HG03025 (cell line): ENCODE results near the gene ITM2C.

ENCODE experiments used
- ATAC-seq: cut with Tn5 transposase; IDR thresholded peaks from one replicate; pipeline ENCODE4 v1.9.1; 2021; ENCODE audit warnings: mild to moderate bottlenecking, moderate library complexity; ENCODE audit not compliant: unreplicated experiment, low FRiP score

Gene ITM2C

DNA sequence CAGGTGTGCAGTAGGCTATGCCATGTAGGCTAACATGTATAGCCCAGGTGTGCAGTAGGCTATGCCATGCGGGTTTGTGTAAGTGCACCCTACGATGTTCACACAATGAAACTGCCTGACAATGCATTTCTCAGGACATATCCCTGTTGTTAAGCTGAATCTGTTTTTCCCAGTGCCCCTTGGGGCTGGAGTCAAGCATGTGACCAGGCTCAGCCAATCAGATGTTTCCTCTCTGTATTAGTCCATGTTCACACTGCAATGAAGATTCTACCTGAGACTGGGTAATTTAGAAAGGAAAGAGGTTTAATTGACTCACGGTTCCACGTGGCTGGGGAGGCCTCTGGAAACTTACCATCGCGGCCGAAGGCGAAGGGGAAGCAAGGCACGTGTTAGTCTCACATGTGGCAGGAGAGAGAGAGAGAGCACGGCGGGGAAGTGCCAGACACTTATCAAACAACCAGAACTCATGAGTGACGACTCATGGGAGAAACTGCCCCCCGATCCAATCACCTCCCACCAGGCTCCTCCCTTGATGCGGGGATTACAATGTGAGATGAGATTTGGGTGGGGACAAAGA lies 24.2 kb downstream of the ITM2C start:
- ATAC-seq: no peak

DNA sequence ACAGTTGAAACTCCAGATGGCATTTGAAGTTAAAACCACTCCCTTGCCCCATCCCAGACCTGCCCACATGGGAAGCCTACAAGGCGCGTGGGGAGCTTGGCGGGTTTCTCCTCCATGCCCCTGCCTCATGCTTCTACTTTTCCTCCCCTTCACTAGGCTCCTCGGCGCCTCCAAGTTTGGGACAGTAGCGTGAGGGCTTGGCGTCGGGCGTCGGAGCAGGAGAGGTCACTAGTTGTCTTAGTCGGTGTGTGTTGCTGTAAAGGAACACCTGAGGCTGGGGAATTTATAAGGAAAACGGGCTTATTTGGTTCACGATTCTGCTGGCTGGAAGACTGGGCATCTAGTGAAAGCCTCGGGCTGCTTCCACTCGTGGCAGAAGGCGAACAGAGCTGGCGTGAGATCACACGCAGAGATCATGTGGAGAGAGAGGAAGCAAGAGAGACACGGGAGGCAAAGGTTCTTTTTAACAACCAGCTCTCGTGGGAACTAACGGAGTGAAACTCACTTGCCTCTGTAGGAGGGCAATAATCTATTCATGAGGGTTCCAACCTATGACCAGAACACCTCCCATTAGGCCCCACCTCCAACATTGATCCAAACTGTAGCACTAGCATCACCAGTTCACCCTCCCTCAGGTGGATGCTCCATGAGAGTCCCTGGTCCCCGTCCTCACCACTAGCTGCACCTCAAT lies 25.3 kb downstream of the ITM2C start:
- ATAC-seq: no peak

DNA sequence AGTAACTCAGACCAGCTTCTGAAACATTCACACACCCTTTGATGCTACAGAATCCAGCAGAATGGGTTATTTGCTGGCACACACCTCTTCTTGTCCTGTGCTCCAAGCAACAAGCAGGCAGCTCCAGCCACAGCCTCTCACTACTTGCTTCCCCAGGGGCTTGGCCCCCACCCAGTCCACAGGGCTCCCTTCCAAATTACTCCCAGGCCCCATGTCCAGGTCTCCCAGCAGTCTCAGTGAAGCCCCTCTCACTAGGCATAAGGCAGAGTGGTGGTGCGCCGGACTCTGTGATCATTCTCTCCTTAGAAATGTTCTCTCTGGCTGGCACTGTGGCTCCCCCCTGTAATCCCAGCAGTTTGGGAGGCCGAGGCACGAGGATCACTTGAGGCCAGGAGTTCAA lies 25.9 kb downstream of the ITM2C start:
- ATAC-seq: no peak

DNA sequence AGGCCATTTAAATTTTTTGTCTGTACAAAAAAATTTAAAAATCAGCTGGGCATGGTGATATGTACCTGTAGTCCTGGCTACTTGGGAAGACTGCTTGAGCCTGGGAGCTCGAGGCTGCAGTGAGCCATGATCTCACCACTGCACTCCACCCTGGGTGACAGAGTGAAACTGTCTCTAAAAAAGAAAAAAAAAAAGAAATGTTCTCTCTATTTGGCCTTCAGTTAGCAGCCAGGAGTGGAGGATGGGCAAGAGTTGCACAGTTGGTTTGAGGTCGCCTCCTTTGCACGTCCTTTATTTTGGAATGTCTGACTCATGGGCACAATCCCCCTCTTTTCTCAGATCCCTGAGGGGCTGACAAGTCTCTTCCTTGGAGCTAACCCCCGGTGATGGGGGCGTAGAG lies 26.3 kb downstream of the ITM2C start:
- no peak for ATAC-seq

DNA sequence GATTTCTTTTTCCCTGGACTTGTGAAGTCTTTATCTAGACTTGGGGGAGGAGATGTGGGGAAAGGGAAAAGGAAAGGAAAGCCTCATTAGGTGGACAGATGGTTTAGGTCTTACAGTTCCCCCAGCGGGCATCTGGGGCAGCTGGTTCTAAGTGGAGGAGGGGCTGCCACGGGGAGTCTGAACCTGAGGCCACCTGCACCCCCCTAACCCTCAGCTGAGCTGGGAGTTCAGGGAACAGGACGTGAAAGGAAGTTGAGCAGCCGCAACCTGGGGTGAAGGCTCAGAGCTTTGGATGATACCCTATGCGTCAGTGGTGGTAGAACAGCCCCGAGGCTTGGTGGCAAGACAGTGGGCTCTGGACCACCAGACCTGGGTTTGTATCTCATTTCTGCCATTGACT lies 26.8 kb downstream of the ITM2C start:
- ATAC-seq: no peak

DNA sequence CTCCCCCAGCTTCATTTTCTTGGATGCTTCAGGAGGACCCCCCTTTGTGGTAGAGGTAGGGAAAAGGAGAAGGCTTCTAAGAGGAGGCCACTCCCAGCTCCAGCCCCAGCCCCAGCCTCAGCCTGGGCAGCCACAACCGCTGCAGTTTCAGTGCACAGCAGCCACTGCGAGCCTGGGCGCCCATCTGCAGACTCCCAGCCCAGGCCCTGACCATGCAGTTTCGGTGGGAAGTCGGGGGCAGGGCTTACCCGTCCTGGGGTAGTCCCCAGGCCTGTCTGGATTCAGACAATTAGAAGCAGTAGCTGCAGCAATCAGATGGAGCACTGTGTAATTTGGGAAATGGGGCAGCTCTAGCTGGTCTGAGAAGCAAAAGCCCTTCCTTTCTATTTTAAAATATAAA lies 28.6 kb downstream of the ITM2C start:
- no peak for ATAC-seq

DNA sequence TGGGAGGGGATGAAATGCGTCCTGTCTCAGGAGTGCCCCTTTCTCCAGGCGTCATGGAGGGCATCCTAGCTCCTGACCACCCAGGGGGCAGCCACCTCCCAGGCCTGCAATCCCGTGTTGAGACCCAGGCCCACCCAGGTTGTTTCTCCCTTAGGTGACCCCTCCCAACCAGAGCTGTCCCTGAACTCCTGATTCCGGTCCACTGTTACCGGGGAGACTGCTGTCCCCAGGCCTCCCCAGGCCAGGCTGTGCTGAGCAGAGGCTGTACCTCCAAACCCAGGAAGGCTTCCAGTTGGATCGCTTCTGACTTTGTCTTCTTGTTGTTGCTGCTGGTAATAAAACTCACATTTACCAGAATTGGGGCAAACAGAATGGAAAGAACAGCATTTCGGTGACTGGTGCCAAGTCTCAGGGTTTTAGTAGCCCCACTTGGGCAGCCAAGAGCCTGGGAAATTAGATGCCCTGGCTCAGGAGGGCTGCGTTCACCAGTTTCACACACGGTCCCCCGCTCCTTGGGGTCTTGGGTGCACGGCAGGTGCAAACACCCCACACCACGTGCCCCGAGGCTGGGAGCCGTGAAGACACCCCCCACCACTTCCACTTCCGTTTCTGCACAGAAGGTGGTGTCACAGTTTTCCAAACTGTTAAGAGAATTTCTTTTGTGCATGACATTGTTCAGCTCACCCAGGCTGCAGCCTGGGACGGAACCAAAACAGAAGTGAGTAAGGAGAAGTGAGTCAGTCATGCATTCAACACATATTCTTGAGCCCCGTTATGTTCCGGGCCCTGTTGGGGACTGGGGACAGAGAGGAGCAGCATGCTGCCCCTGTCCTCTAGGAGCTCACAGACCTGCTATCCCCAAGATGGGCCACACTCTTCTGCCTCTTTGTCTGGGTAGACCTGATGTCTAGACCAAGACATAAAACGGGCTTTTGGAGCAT lies 29.4 kb downstream of the ITM2C start:
- ATAC-seq: peak; percentile 46

DNA sequence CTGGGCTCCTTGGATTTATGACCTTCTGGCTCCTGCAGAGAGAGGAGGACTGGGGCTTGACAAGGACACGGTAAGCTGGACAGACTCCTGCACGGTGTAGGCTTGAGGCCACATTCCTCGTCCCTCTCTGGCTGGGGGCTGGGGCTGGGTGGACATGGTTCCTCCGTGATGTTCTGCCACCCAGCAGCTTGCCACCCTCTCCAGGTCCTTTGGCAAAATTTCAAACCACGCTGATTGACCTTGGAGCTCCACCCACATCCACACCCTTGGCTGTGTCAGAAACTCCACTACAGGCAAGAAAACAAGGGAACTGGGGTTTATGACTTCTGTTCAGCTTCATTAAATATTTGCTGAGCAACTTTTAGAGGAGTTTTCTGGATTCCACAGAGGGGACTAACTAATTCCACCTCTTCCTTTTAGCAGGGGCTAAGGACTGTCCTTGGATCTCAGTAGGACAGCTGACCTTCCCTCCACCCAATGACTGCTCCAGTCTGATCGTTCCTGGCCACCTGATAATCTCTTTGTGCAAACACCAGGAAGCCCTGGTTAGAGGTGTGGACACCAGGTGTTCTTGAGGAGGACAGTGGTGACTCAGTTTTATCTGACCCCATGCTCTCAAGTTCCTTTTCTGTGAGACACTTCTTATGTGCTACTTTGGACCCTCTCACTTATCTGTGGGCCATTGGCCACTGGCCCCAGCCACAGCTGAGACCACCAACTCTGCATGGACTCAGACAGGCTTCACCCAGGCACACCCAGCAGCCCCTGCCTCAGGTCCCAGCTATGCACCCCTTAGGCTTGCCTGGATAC lies 31.0 kb downstream of the ITM2C start:
- no peak for ATAC-seq

DNA sequence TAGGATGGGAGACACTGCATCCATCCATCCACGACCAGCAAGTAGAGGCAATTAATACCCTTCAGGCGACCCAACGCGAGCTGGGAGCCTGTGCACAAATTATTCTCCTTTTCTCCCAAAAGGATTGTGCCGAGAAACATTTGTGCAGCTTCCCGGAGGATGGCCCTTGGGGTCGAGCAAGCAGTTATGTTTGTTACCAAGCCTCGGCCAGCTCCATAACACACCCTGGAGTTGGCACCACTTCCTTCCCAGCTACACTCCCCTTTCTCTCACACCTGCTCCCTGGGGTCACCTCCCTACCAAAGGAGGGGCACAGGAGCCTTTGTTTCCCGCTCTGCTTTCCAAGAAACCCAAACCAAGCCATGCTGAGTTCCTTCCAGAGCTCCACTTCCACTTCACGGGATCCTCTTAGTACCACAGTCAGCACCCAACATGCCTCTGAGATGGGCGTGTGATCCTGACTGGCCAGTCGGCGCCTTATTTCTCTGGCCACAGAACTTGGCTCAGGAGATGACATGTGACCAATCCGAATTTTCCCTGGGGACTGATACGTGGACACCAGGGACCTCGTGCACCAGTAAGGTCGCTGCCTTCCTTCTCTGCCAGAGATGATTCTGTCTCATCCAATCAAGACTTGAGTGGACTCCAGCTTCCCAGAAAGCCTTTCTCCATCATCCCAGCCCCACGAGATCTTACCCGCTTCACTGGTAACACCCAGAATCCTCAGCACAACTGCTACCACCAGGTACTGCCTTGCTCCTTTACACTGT lies 31.8 kb downstream of the ITM2C start:
- ATAC-seq: no peak

DNA sequence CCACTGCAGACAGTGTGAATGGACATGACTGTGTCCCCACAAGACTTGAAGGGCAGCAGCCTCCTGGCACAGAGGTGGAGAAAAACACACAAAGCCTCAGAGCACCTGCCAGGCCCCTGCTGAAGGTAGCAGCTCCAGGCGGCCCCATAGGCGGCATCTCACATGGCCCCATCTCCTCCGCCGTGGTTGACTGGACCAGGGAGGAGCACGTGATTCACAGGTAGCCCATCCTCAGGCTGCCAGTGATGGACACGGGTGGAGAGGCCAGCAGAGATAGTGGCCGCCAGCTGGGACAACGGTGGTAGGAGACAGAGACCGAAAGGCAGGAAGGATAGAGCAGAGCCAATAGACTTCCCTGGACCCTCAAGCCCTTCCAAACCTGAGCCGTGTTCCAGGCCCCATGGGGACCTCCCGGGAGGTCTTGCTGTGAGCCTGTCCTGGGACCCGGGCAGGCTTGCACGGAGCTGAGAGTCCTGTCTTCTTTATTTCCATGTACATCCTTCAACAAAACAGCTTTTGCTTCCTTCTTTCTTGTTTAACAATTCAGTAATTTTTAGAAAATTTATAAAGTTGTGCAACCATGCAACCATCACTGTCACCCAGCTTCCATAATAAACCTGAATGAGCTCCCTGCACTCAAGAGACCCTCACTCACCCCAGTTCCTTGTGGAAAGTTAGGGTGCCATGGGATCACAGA lies 33.4 kb downstream of the ITM2C start:
- no peak for ATAC-seq

DNA sequence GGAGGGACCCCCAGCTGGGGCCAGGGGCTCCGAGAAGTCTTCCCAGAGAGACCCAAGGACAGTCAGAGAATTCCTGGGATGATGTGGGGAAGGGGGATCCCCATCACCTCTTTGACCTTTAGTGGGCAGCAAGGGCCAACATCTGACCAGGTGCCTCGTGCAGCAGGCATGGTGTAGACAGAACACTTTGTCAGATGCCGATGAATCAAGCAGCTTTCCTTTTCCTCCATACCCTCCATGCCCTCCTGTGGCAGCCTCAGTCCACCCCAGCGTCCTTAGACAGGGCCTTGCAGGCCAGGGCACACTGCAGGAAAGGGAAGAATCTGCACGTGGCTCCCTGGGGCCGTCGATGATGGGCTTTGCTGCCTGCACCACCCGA lies 34.0 kb downstream of the ITM2C start:
- no peak for ATAC-seq

DNA sequence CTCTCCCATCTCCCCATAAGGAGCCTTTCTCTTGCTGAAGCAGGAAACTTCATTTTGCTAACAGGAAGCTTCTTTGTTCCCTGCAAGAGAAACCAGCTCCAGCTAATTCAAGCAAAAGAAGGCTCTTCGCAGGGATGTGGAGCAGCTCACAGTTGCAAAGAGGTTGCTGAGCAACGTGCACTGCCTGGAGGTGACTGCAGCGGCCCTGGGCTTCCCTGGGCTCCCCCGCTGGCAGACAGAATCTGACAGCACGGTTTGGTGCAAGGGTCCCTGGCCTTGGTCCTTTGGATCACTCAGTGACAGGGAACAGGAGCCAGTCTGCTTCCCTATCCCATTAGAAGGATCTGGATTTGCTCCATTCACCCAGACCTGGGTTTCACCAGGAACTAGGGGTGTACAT lies 34.5 kb downstream of the ITM2C start:
- ATAC-seq: no peak

DNA sequence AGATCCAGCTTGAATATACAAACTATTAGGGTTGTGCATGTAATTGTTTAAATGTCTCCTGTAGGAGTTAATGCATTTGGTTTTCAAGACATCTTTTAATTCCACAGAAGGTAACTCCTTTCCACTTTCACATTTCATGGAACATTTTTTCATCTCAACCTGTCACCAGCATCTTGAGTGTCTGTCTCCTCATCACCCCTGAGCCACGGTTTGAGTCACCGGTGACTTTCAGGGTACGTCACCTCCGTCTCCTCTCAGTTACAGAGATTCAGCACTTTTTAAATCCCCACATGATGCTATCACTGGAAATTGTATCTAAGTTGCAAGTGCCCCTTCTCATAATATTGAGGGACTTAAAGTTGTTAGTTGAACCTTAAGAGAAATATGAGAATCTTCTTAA lies 35.0 kb downstream of the ITM2C start:
- ATAC-seq: no peak

DNA sequence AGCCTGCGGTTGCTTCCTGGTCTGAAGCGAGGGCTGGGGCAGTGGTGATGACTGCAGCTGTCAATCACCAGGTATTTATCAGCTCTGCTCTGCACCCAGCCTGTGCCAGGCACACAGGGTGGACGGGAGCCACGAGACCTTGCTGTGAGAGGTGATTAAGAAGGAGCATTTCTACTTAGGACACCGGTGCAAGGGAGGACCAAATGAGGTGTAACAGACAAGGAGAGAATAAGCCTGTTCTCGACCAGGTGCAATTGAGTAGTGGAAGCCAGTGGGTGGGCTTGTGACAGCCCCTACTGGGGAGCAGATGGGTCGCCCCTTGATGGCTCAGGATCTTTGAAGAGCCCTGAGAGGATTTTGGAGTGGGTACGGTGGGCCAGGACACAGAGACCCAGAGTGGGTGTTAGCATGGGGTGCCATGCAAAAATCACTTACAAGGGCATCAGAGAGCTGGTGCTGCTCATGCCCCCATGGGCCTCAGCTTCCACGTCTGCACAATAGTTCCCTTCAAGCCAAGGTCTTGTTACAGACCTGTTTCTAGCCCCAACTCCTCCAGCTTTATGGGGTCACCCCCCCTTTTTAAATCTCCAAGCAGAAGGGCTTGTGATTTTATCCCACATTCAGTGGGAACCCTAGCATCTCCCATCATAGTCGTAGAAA lies 35.7 kb downstream of the ITM2C start:
- no peak for ATAC-seq

DNA sequence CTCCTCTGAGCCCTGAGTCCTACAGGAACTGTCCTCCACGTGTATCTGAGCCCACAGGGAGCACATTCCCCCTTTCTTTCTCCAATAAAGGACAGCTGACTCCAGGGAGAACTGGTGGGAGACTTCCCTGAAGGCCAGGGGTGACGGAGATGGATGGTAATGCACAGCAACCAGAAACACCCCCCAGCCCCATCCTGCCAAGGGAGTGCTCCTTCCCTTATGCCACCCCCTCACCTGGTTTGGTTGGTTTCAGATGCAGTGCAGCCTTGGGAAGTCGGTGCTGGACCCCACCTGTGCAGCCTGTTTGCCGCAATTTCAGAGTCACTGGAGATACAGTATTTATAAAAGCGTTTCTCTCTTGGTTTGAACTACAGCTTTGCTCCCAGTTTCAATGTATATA lies 36.3 kb downstream of the ITM2C start:
- no peak for ATAC-seq

DNA sequence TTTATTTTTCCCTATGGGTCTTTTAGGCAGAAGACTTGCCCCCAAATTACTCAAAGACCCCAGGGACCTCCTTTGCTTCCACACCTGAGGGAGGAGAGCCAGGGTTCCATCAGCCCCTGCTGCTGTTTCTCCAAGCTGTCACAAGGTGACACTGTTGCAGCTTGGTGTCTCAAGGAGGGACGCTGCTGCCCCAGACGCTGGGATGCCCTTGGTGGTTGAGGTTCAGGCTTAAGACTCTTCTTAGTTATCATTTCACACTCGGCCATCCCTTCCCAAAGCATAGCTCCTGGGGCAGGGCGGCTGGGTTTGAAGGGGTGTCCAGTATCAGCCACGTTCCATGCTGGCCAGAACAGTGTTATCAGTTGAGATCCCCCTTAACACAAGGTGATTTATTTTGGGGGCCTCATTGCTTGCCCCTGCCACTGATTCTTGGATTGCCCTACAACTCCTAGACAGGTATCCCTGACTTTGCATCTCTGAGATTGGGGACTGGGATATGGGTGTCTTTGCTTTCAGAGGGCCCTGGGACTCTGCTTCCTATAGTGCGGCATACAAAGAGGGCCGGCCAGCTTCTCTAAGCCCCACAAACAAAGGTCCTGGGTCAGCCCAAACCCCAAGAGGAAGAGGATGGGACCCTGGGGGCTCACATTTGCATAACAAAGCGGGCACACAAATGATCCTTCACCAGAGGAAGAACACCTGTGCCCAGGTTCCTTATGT lies 37.6 kb downstream of the ITM2C start:
- ATAC-seq: no peak

DNA sequence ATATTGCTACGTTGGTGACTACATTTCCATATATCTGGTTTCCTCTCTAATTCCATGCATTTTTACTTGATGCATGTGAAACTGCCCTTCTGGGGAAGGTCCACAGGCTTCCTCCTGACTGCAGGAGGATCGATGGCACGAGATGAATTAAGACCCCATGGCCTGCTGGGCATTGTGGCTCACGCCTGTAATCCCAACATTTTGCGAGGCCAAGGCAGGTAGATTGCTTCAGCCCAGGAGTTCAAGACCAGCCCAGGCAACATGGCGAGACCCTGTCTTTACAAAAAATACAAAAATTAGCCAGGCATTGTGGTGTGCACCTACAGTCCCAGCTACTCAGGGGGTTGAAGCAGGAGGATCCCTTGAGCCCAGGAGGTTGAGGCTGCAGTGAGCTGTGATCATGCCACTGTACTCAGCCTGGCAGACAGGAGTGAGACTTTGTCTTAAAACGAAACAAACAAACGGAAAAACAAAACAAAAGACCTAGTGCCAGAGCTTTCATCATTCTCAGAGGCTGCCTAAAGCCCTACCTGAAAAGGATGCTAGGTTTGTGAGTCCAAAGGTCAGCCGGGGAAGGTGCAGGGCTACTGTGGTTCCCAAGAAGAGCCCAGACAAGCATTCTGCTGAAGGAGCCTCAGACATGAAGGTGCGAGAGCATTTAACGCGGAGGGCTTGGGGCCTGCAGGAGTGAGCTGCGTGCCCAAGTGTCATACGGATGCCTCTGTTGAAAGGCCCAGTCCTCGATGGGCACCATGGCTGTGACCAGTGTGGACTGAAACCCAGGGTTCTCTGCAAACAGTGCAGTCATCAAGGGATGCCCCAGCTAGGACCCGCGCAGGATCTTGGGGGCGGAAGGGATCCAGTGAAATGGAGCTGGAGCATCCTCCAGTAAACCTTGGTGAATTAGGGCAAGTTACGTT lies 38.7 kb downstream of the ITM2C start:
- no peak for ATAC-seq
